ENCODE data around the gene SUSD4.

Gene SUSD4

DNA sequence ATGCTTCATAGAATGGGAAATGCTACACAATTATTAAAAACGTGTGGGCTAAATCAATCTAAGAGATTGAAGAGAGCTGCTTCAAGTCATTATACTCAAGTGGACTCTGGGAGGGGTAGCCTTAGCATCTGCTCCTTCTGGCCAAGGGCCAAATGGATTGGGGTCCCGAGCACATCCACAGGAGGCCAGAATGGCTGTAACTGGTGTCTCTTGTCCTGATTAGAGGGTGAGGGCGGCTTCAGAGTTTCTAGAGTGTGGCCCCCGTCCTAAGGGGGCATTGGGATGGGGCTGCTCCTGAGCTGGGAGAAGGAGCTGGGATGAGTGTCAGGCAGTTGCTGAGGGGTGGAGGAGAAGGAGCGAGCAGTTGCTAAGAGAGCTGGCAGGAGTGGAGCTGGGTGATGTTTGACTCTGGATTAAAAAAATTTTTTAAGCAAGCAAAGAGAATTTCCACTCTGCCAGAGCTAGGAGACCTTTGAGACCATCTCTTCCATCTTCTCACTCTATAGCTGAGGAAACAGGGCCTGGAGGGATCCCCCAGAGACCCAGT lies 149.6 kb downstream of the SUSD4 start:
- DNase-seq (ENCODE audit: low read depth) = no peak

GRCh38 chr1:223212441-223212840 lies 151.5 kb downstream of the SUSD4 start:
- no peak for DNase-seq (ENCODE audit: low read depth)

- no peak for DNase-seq (ENCODE audit: low read depth)
Observed at GRCh38 chr1:223211323-223211985, 152.5 kb downstream of the SUSD4 start.

DNA sequence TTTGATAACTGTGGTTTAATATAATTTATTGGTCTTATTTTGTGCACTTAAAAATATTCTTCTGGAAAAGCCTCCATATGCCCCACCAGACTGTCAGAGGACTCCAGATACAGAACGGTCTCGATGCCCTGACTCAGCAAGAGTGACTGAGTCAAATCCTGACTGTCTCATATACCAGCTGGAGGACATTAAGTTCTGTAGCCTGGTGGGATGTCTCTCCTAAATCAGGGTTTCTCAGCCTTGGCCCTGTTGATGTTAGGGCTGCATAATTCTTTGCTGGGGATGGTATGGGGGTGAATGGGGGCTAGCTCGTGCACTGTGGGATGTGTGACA lies 153.2 kb downstream of the SUSD4 start:
- no peak for DNase-seq (ENCODE audit: low read depth)

- no peak for DNase-seq (ENCODE audit: low read depth)
Observed at GRCh38 chr1:223209992-223210787, 153.8 kb downstream of the SUSD4 start.

- no peak for DNase-seq (ENCODE audit: low read depth)
Observed at GRCh38 chr1:223209293-223209898, 154.6 kb downstream of the SUSD4 start.

DNA sequence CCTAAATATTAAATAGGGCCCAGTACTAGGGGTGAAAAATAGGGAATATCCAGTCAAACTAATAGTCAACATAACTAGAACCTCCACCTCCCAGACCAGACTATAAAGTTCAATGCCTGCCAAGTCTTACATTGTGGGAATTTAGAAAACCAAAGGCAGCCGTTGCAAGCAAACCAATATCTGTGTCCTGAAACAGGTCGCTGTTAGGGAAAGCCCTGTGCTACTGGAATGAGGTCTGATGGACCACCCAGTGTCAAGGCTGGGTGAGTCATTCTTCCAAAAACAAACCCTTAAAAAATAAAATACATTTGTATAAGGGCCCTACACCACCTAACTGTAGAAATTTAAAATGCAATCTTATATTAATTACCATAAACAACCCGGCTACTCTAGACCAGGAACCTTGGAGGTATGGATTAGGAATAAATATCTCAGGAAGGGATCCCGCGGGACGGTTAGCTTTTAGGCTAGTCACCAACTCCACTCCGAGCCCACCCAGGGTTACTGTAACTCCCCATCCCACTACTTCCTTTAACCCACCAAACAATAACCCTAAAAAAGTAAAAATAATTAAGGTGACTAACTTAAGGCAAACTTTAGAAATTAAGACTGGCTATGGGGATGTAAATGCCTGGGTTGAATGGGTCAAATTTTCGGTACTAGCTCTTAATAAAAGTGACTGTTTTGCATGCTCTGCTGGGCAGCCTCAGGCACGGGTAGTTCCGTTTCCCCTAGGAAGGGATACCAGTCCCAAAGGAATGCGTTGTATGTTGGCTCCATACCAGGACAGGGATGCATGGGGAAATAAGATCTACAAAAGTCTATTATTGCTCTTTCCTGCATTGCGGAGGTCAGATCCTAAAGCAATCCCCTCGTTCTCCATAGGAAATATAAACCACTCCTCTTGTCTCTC lies 155.6 kb downstream of the SUSD4 start:
- no peak for DNase-seq (ENCODE audit: low read depth)

DNA sequence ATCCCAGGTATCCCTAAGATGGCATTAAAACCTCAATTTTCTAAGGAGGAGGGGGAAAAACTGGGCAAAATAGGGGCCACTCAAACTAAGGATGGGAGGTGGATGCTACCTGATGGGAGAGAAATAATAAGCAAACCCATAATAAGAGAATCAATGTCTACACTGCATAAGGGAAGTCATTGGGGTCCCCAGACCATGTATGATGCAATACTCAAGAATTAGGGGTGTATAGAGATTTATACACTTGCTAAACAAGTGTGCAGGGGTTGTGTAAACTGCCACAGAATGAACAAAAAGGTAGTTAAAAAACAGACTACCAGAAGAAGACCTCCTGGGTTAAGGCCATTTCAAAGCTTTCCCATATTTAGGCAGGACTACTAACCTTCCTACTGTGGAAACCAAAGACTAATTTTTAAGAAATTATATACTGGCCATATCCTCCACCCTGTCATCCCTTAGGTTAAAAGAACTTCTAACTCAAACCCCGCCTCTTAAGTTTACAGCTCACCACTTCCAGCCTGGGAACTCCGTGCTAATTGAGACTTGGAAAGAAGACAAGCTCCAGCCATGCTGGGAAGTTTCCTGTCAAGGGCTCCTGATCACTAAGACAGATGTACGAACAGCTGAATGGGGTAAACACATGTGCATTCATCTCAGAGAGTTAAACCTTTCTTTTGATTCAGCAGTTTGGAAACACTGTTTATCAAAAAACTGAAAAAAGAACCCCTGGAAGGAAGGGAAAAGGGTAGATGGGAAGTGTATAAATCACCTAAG lies 156.5 kb downstream of the SUSD4 start:
- no peak for DNase-seq (ENCODE audit: low read depth)

DNA sequence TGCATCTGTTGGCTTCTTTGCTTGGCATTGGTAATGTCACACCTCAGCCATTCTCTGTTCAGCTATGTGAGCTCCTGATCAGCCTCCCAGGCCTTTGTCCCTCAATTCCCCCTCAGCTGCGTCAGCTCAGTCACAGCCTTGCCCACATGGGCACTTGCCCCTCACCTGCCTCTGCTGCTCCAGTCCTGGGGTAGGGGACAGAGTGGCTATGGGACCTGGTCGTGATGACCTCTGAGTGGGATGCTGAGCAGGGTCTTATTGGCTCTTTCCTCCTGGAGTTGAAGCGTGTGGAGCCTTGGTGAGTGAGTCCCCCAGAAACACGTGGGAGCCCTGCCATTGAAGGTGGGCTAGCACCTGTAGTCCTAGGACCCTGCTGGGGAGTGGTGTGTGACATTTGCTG lies 159.6 kb downstream of the SUSD4 start:
- DNase-seq (ENCODE audit: low read depth) = no peak

DNA sequence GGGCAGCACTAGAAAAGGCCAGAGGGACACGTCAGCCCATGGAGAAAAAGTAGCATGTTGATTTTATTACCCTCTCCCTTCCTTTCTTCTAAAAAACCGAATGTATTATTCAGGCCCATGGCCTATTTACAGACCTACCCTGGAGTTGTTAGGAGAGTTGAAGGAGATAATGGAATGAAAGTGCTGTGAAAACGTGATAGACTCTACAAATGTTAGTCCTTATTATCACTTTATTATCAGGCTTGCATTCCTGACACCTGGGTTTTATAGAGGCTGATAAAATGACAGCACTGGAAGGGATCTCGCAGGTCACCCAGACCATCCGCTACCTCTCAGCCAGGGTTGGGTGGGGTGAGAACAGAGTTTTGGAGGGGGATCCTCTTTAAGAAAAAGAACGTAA lies 160.3 kb downstream of the SUSD4 start:
- DNase-seq (ENCODE audit: low read depth) = no peak

- DNase-seq (ENCODE audit: low read depth) = no peak
Observed at GRCh38 chr1:223203034-223203408, 161.0 kb downstream of the SUSD4 start.

- DNase-seq (ENCODE audit: low read depth) = no peak
Observed at GRCh38 chr1:223202376-223203033, 161.5 kb downstream of the SUSD4 start.

- DNase-seq (ENCODE audit: low read depth) = no peak
Observed at GRCh38 chr1:223201967-223202366, 162.0 kb downstream of the SUSD4 start.

DNA sequence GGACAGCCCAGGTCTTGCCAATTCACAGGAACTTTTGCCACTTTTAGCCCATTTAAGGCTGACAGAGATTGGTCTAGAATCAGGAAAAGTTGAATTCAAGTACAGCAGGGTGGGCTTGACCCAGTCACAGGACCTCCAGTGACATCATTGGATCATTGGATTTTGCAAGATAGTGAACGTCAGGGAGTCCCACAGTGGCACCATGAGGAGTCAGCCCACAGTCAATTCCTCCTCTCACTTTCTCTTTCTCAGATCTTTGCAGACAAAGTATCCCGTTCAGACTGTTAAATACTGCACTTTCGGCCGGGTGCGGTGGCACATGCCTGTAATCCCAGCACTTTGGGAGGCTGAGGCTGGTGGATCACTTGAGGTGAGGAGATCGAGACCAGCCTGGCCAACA lies 163.1 kb downstream of the SUSD4 start:
- DNase-seq (ENCODE audit: low read depth) = no peak

GRCh38 chr1:223199094-223199647 lies 164.8 kb downstream of the SUSD4 start:
- DNase-seq (ENCODE audit: low read depth) = no peak

DNA sequence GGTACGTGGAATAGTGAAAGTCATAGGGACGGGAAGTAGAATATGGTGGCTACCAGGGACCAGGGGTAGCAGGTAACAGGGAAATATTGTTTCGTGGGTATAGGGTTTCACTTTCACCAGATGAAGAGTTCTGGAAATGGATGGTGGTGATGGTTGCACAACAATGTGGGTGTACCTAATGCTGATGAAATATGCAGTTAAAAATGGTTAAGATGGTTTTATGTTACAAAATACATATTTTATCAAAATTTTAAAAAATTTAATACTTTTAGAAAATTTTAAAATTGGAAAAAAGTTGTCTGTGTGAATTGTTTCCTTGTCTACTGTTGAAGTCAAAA lies 165.4 kb downstream of the SUSD4 start:
- DNase-seq (ENCODE audit: low read depth) = no peak

DNA sequence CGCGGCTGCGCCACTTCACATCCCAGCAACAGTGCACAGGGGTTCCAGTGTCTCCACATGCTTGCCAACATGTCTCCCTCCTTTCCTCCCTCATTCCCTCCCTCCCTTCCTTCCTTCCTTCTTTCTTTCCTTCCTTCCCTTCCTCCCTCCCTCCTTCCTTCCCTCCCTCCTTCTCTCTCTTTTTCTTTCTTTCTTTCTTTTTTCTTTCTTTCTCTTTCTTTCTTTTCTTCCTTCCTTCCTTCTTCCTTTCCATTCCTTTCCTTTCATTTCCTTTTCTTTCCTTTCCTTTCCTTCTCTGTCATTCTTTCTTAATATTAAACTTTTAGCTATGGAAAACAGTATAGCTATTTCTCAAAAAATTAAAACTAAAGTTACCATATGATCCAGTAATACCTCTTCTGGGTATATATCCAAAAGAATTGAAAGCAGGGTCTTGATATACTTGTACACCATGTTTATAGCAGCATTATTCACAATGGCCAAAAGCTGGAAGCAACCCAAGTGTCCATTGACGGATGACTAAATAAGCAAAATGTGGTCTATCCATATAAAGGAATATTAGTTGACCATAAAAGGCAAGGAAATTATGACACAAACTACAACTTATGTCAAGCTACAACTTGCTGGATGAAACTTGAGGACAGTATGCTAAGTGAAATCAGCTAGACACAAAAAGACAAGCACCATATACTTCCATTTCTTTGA lies 165.9 kb downstream of the SUSD4 start:
- no peak for DNase-seq (ENCODE audit: low read depth)

GRCh38 chr1:223189903-223190724 lies 173.9 kb downstream of the SUSD4 start:
- peak; percentile 16 for DNase-seq (ENCODE audit: low read depth)

GRCh38 chr1:223189525-223189902 lies 174.5 kb downstream of the SUSD4 start:
- DNase-seq (ENCODE audit: low read depth) = no peak
